DOHH2 (cell line): ENCODE measurements around the gene SMOC2.

Experiments
- CTCF ChIP-seq: fragments of 200-600 bp; sonication (generic); IDR thresholded peaks from one replicate; pipeline ENCODE4 v1.5.1; 2014; ENCODE audit warnings: antibody characterized with exemption, mild to moderate bottlenecking, low read depth, low read length; ENCODE audit not compliant: poor library complexity, severe bottlenecking
- EZH2phosphoT487 ChIP-seq: fragments of 200-600 bp; sonication (generic); IDR thresholded peaks from 2 replicates; pipeline ENCODE4 v1.6.1; 2017; ENCODE audit warnings: borderline replicate concordance, mild to moderate bottlenecking, antibody characterized with exemption, low read length, moderate library complexity, mixed read lengths

- no peak for TF ChIP-seq CTCF
- TF ChIP-seq EZH2phosphoT487 = no peak
Measured at GRCh38 chr6:168457653-168457934, 16.6 kb downstream of the SMOC2 start.
